IMR-90 (cell line): ENCODE data around the gene EGFR.

Experiments used
- BHLHE40 ChIP-seq: fragments of 150-350 bp; IDR thresholded peaks from 2 replicates; pipeline ENCODE4 v1.6.1; 2016; ENCODE audit warnings: mild to moderate bottlenecking, low read depth, low read length
- CEBPB ChIP-seq: IDR thresholded peaks from 2 replicates; pipeline ENCODE4 v1.6.1; 2012; ENCODE audit warnings: low read depth, low read length, improper control_type of control experiment
- CTCF ChIP-seq: conservative IDR thresholded peaks from 2 replicates; pipeline ENCODE4 v1.5.1; 2012; ENCODE audit warnings: mild to moderate bottlenecking, low read depth, low read length, improper control_type of control experiment
- MAFK ChIP-seq: IDR thresholded peaks from 2 replicates; pipeline ENCODE4 v1.6.1; 2012; ENCODE audit warnings: low read depth, low read length, improper control_type of control experiment
- MAZ ChIP-seq: IDR thresholded peaks from 2 replicates; pipeline ENCODE4 v1.6.1; 2012; ENCODE audit warnings: low read depth, mild to moderate bottlenecking, low read length, improper control_type of control experiment, moderate library complexity, borderline replicate concordance
- MXI1 ChIP-seq: IDR thresholded peaks from 2 replicates; pipeline ENCODE4 v1.6.1; 2012; ENCODE audit warnings: low read depth, mild to moderate bottlenecking, low read length, moderate library complexity, borderline replicate concordance
- POLR2A ChIP-seq: IDR thresholded peaks from 2 replicates; pipeline ENCODE4 v1.6.1; 2012; ENCODE audit warnings: mild to moderate bottlenecking, low read depth, low read length
- RAD21 ChIP-seq: IDR thresholded peaks from 2 replicates; pipeline ENCODE4 v1.6.1; 2012; ENCODE audit warnings: low read length, improper control_type of control experiment
- RFX5 ChIP-seq: IDR thresholded peaks from 2 replicates; pipeline ENCODE4 v1.8.0; 2012; ENCODE audit warnings: low read depth, mild to moderate bottlenecking, low read length, moderate library complexity
- SMC3 ChIP-seq: fragments of 150-350 bp; IDR thresholded peaks from 2 replicates; pipeline ENCODE4 v1.6.1; 2016; ENCODE audit warnings: low read depth, mild to moderate bottlenecking, antibody characterized with exemption, low read length, moderate library complexity
- USF2 ChIP-seq: fragments of 150-350 bp; IDR thresholded peaks from 2 replicates; pipeline ENCODE4 v1.6.1; 2017; ENCODE audit warnings: mild to moderate bottlenecking, antibody characterized with exemption, low read length, low read depth

GRCh38 chr7:55122263-55122662 is 103.4 kb downstream of the EGFR start:
- no peak for TF ChIP-seq CTCF
- TF ChIP-seq RAD21 = no peak
- no peak for TF ChIP-seq MAFK
- no peak for TF ChIP-seq RFX5
- no peak for TF ChIP-seq USF2
- no peak for TF ChIP-seq POLR2A
- no peak for TF ChIP-seq MAZ
- no peak for TF ChIP-seq CEBPB
- TF ChIP-seq BHLHE40 = no peak
- no peak for TF ChIP-seq SMC3
- no peak for TF ChIP-seq MXI1
